Activated CD4-positive, CD25-positive, alpha-beta regulatory T cell treated with anti-CD3 and anti-CD28 coated beads, Interleukin-2, amount 50 U/mL, for 72 hours (primary cell): ENCODE data around the gene ADAD2.

Source experiments
- DNase-seq: peaks from one replicate; pipeline ENCODE4 v3.0.0; 2021

Gene ADAD2

DNA sequence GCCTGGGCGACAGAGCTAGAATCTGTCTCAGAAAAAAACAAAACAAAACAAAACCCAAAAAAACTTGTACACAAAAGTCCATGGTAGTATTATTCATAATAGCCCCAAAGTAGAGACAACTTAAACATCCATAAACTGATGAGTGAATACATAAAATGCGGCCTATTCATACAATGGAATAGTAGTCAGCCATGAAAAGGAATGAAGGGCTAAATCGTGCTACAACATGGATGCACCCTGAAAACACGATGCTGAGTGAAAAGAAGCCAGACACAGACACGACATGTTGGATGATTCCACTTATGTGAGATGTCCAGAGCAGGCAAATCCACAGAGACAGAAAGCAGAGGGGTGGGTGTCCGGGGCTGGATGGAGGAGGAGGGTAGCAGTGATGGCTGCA lies 36.6 kb downstream of the ADAD2 start:
- no peak for DNase-seq

DNA sequence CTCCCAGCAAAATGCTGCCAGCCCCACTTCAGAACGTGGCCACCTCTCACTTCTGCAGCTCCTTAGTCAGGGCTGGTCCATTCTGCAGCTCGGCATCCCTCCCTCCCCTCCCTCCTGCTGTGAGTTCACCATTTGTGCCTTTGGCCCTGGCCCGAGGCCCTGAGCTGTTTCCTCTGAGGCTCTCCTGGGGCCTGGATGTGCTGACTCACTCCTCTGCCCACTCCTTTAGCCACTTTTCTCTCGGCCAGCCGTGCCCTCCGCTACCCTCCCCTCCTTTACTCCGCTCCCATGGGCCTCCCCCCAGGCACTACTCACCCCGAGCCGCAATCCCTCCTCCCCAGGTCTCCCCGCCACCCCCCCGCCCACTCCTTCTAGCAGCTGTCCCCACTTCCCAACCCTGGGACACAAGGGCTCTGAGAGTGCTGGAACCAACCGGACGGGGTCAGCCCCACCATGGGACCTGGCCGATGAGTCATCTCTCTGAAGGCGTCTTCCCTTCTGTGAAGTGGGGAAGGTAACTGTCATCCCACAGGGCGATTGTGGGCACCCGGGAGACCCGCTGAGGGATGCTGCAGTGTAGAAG lies 37.4 kb downstream of the ADAD2 start:
- DNase-seq: no peak

DNA sequence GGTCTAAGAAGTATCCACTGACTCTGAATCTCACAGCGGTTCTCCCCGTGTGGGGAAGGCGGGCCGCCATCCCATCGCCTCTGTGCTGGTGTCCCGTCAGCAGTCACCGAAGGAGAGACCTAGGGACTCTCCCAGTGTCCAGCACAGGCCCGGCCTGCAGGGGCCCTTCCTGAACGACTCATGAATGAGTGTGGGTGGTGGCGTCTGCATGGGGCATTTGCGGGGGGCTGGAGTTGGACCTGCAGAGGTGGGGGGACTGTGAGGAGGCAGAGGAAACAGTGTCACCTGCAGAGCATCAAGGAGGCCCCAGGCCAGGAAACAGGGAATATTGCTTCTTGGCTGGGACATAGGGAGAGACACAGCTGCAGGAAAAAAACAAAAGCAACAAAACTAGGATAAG lies 38.5 kb downstream of the ADAD2 start:
- DNase-seq: no peak

DNA sequence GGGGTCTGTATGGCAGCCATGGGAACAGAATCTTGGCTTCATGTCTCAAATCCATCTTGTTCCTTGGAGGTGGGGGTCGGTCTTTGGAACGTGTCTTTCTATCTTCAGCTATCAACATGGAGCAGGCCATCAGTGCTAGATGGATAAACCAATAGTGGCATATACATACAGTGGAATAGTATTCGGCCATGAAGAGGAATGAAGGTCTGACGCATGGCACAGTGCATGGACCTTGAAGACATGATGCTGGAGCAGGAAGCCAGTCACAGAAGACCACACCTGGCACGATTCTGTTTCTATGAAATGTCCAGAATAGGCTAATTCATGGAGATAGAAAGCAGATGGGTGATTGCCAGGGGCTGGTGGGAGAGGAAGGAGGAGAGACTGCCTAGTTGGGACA lies 41.1 kb downstream of the ADAD2 start:
- no peak for DNase-seq

DNA sequence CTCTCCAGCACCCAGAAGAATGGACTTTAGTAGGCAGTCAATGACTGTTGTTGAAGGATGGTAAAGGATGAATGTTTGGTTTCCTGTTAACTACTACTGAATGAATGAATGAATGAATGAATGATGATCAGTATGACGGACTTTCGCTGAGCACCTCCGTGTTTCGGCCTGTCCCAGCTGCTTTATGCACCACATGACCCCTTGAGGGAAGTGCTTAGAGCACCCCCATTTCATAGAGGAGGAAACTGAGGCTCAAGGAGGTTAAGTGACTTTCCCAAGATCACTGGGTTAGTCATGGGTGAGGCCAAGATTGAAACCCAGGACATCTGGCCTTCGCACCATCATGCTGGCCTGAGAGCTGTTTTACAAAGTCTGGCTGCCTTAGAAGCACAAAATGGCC lies 42.0 kb downstream of the ADAD2 start:
- no peak for DNase-seq

DNA sequence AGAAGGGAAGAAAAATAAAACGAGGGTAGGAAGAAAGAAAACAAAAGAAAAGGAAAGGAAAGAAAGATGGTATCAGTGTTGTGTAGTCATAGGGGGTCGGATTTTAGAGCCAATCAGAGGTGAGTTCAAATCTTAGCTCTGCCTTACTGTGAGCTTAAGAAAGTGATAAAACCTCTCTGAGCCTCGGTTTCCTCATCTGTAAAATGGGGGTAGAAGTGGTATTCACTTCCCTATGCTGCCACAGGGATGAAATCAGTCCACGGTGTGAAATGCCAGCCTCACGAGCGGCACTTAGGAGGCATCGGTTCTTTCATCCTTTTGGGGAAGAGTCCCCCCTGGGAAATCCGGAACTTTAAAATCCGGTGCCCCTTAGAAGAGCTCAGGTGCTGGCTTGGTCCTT lies 42.8 kb downstream of the ADAD2 start:
- DNase-seq: no peak

DNA sequence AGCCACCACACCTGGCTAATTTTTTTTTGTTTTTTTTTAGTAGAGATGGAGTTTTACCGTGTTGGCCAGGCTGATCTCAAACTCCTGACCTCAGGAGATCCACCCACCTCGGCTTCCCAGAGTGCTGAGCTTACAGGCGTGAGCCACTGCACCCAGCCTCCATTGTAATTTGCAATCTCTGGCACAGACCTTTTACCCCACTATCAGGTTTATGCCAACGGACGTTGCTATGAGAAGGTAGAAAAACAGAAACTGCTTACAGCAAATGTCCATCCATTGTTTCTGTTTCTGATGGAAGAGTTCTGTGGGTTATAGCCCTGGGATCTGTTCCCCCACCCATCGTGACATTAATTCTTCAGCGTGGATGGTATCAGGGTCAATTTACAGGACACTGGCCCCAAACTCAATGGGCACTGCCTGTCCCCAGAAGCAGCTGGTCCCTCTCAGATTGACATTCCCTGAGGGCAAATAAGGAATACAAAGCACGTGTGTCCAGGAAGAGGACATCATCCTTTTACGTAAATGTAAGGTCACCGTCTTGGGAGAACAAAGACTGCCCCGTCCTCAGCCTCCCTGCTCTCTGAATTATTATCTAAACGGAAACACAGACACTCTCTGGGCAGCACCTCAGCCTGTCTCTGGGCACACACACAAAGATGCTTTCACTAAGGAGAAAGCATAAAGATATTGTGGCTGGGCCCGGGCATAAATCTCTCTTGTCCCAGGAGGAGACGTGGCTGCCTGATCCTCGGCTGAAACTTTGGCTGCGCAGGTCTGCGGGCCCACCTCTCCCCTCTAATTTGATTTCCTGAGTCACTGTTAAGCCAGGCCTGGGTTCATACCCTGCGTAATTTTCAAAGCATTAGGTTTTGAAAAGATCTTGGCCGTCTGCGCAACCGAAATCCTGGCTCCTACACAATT lies 43.6 kb downstream of the ADAD2 start:
- no peak for DNase-seq

DNA sequence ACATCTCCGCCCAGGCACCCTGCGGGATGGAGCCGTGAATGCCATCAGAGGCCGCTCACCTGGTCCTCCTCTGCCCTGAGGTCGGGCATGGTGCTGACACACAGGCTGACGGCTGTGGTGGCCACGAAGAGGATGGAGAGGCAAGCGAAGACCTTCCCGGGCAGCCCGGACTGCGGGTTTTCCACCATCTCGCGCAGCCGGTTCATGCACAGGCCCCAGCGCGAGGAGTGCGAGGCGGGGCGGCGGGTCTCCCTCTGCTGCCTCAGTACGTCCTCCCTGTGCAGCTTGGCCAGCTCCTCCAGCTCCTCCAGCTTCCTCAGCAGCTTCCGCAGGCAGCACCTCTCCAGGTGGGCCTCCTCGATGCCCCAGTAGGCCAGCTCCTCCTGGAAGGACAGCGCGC lies 45.7 kb downstream of the ADAD2 start:
- DNase-seq: no peak

DNA sequence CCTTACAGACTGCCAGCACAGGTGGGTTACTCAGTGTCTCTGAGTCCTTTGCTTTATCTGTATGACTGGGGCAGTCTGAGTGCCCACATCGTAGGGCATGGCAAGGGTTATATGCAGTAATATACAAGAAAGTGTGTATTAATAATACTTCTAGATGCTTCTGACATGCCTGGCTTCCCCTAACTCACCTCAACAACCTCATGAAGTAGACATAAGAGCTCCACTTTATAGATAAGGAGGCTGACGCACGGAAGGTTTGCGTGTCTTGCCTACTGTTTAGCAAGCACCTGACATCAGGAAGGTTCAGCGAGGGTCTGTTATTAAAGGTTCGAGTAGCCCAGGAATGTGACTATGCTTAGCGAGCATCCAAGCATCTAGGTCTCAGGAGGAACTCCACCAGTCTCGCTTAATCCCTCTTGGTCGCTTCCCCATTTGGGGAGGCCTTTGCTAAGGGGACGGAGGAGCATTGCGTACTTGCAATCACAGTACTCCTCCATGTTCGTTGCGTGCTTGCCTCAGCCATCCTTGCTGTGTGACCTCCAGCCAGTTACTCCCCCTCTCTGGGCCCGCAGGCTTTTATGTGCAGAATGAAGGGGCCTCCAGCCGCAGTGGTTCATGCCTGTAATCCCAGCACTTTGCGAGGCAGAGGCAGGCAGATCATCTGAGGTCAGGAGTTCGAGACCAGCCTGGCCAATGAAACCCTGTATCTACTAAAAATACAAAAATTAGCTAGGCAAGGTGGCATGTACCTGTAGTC lies 47.2 kb downstream of the ADAD2 start:
- DNase-seq: no peak

DNA sequence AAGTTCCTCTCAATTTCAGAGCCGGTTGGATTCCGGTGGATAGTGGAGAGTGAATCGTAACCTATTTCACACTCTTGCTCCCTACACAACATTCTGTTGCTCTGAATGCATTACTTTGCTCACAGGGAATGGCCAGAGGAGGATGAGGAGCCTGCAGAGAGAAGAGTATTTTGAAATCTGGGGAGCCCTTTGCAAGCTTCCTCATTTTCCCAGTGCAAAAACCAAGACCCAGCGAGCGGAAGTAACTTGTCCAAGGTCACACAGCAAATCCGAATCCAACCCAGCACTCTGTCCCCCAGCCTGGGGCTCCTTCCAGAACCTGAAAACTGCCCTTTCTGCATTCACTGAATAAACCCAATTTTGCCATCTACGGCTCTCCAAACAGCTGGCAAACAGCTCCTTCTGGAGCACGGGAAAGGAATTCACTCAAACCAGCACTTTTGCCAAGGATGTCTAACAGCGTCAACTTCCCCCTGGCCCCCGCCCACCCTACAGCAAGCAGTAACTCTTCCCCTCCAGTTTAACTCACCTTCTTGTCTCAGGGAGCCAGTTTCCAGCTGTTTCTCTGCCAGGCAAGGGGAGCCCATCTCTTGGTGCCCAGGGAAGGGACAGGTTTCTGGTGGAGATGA lies 48.3 kb downstream of the ADAD2 start:
- DNase-seq: no peak

DNA sequence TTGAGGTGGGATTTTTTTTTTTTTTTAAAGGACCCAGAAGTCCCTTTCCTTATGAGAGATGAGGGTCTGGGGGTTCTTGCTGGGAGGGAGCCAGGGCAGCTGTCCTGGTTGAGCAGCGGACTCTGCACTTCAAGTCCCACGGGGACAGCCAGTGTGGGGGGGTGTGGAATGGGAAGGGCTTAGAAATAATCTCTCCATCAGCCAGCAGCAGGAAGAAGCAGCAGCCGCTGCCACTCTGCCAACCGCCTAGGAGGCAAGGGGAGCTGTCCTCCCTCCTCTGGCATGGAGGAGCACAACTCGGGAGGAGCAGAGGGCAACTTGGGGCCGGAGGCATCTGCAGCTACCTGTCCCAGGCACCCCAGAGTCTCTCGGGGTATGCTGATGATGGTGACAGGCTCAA lies 49.0 kb downstream of the ADAD2 start, which contains the start of gene KCNG4:
Gene KCNG4, minus strand, starts transcription at position 104 of the 400 bp plus-strand sequence. CDS start 2,527 bp downstream, outside the sequence.
- DNase-seq: no peak

DNA sequence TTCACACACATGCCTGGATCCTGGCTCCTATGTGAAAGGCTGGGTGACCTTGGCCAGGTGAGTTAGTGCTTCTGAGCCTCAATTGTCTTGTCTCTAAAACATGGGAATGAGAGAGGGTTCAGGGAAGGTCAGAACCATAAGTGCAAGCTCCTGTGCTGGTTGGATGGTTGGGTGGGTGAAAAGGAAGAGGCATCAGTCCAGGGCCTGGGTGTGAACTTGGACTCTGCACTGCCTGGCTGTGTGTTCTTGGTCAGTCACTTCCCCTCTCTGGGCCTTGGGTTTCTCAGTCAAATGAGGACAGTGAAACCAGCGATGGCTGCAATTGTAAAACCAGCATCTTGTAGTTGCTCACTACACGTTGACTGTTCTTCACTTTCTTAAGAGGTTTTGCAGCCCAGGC lies 49.5 kb downstream of the ADAD2 start:
- DNase-seq: no peak

DNA sequence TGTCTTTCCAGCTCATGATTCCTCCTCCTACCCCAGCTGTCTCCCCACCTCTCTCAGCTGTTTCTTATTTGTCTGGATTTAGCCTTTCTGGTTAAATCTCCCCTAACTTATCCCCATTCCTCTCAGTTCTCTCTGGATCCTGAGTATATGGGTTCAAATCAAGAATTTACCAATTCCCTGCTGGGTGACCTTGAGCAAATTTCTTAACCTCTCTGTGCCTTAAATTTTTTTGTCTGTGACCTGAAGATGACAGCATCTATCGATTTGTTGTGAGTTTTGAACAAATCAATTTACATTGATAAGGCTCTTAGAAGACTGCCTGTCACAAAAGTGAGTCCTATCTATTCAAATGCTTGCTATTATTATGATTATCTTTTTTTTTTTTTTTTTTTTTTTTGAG lies 50.8 kb downstream of the ADAD2 start:
- DNase-seq: no peak

DNA sequence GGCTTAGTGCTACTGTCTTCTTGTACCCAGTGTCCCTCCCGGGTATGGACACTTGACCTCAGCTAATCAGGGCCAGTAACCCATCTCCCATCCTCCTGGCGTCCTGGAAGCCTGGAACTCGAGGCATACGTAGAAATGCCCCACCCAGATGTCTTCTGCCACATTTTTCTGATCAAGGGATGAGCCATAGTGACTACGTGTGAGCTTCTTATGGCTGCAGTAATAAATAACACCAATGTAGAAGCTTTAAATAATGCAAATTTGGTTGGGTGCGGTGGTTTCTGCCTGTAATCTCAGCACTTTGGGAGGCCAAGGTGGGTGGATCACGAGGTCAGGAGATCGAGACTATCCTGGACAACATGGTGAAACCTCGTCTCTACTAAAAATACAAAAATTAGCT lies 51.9 kb downstream of the ADAD2 start:
- no peak for DNase-seq

DNA sequence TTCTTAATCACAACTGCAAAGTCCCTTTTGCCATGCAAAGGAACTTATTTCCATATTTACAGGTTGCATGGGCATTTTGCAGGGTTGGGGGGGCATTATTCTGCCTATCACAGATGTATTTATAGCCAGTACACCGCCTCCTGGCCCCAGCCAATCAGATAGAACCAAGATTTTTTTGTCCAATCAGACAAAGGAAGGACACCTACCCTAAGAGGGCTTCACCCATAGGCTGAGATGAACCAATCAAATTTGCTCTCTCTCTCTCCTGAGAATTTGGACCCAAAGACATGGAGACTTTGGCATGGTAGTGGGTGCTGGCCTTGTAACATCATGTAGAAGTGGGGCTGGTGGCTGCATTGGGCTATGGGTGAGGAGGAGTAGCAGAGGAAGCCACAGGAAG lies 52.8 kb downstream of the ADAD2 start:
- DNase-seq: no peak

DNA sequence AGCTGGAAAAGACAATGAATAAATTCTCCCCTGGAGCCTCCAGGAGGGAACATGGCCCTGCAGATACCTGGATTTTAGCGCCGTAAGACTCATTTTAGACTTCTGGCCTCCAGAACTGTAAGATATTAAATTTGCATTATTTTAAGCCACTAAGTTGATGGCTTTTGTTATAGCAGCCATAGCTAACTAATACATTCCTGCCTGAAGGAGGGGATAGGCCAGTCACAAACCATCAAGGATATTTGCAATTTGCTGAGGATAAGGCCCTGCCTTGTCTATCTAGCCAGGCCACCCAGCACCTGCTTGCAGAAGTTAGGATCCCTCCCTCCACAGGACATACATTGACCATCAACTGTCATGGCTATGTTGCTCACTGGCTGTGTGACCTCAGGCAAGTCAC lies 53.8 kb downstream of the ADAD2 start:
- DNase-seq: no peak

DNA sequence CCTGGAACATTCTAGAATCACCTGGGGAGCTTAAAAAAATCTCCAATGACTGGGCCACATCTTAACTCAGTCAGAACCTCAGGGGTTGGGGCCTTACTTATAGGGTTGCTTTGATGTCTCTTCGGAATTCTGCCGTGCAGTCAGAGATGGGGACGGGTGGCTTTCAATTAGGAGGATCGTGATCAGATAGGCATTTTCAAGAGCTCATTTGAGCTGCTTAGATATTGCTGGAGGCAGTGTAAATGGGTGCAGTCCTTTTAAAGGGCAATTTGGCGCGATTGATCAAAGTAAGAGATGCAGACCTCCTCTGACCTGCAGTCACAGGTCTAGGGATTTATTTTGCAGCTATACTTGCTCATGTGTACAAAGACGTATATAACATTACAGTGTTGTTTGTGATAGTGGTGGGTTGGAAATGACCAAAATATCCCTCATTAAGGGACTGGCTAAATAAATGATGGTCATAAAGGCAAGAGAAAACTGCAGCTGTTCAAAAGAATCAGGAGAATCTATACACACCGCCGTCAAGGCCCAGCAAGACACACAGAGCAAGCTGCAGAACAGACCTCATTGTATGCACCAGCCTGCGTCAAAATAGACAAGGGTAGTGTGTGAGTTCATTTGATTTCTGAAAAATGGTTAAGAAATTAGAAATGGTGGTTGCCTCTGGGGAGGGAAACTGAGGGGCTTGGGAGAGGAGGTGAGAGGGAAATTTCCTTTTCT lies 55.2 kb downstream of the ADAD2 start:
- no peak for DNase-seq

DNA sequence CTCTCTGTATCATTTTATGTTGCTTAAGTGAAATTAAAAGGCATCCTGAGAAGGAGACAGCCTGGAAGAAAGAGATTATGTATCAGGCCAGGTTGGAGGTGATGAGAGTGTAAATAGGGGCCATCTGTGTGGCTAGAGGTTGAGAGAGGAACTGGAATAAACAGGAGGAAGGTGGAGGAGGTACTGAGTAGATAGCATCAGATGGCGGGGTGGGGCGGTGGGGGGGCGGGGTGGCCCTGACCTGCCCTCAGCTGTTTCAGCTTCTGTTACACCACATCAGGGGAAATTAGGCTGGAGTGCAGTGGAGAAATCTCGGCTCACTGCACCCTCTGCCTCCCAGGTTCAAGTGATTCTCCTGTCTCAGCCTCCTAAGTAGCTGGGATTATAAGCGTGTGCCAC lies 55.7 kb downstream of the ADAD2 start:
- DNase-seq: no peak
